ENCODE results near the gene AGXT2.

GRCh38 chr5:35096932-35097331, 49.2 kb upstream of the AGXT2 start:
- TF ChIP-seq DPF2 (IDR thresholded peaks at IDR 0.05) (no peak), GABPA (IDR thresholded peaks at IDR 0.05; ENCODE audit: low read depth) (no peak), TAF1 (IDR thresholded peaks at IDR 0.05; ENCODE audit: borderline replicate concordance, low read depth, low read length) (no peak), NFXL1 (IDR thresholded peaks at IDR 0.05; ENCODE audit: borderline replicate concordance) (no peak), POLR2AphosphoS5 (IDR thresholded peaks at IDR 0.05; ENCODE audit: low read length) (no peak), CHD2 (IDR thresholded peaks at IDR 0.05; ENCODE audit: borderline replicate concordance, low read depth, low read length) (no peak), ZNF274 (IDR thresholded peaks at IDR 0.05; ENCODE audit: insufficient read depth, insufficient read length) (no peak), FOXK2 (IDR thresholded peaks at IDR 0.05) (no peak), CTCF (IDR thresholded peaks at IDR 0.05 in 2 of 3, conservative IDR thresholded peaks at IDR 0.05 in 1 of 3; ENCODE audit: control insufficient read depth in 2 of 3, extremely low read depth in 1 of 3, insufficient read depth in 1 of 3, low read depth in 3 of 3, low read length in 3 of 3) (no peak), JUNB (IDR thresholded peaks at IDR 0.05) (no peak), RAD21 (IDR thresholded peaks at IDR 0.05; ENCODE audit: insufficient read depth, low read depth, low read length) (no peak), EP300 (IDR thresholded peaks at IDR 0.05; ENCODE audit: borderline replicate concordance in 1 of 2, control insufficient read depth in 1 of 2, low read depth in 2 of 2, low read length in 2 of 2) (no peak), JUND (IDR thresholded peaks at IDR 0.05; ENCODE audit: low read depth, low read length) (no peak)

Data from GM12878 (cell line).